NCI-H2227 (cell line): ENCODE data around the gene PTPN21.
"Not testable (repeated sequence)": the region's sequence is repeated elsewhere in the genome, so short reads cannot be mapped to it uniquely, and the experiment has no call there.

Experiments used
- DNase-seq: peaks from one replicate; lab custom pipeline; 2025; ENCODE audit not compliant: unreplicated experiment; lab: John Stamatoyannopoulos, UW

The PTPN21 gene

DNA sequence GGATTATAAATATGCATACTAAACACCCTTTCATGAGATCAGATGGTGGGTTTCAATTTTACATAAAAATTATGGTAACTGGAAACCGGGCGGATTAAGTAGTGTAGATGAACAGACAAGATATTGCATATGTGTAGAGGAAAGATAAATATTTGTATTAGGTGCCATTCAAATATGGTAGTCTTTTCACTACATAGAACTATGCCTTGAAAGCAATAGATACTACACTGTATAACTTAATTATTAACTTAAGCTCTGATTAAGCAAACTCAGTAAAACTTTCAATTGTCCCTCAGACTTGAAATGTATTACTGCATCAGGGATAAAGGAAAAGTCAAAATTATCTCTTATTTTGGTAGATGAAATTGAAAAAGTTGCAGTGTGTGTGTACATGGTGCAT lies 1.9 kb downstream of the PTPN21 start:
- DNase-seq, result no peak

- DNase-seq, result peak; percentile 26
Observed at GRCh38 chr14:88551980-88552431, 2.8 kb downstream of the PTPN21 start.

DNA sequence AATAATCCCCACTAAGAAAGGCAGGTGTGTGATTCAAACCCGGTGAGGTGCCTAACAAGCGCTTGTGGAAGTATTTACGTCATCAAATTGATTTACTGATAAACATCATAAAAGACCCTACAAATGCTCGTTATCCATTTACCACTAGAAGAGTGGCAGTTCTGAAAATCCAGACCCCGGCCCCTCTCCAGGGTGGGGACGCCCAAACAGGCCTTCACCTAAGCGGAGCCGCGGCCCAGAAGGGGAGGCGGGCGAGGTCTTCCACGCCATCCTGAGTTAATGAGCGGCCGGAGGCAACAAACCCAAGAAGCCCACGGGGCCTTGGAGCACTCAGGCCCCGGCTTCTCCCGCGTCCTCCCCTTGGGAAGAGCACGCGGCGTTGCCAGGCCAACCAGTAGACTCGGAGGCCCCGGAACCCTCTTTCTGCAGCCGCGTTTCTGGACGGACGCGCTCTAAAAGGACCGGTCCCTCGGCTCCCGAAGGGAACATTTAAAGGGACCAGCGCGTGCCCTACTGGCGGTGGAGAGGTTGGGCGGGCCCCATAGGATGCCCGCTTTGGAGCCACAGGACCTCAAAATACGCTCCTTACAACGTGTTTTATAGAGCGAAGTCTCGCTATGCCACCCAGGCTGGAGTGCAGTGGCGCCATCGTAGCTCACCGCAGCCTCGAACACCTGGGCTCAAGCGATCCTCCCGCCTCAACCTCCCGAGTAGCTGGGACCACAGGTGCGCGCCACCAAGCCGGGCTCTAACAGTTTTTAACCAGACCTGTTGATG lies 3.5 kb downstream of the PTPN21 start:
- peak; percentile 95 for DNase-seq

GRCh38 chr14:88550078-88550477 lies 4.7 kb downstream of the PTPN21 start:
- no peak for DNase-seq

- no peak for DNase-seq
Observed at GRCh38 chr14:88547386-88547780, 7.4 kb downstream of the PTPN21 start.

DNA sequence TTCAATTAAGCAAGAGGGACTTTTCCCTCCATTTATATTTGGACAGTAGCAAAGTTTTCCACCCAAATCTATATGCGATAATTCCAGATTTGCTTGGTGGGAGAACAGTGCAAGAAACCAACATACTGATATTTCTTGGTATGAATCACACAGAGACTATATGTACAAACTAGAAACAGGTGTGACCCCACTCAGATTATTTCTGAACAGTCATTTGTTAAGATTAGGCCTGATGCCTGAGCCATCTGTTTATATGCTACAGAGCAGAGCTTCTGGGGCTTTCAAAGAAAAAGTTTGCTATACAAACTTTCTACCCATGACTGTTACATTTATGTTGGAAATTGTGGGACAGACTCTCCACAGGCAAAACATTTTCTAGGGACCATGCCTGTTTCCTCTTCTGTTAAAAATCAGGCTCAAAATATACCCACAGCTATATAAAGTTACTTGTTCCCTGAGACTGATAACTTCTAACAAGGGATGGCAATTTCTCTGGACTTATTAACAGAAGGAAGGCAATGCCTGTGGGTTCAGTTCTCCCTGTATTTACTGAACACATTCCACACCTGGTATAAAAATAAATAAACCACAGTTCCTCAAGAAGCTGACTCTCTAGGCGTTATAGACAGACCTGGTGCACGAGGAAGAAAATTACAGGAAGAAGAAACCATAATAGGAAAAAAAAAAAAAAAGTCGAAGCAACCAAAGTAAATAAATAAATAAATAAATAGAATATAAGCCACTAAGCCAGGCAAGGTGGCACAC lies 8.0 kb downstream of the PTPN21 start:
- no peak for DNase-seq

DNA sequence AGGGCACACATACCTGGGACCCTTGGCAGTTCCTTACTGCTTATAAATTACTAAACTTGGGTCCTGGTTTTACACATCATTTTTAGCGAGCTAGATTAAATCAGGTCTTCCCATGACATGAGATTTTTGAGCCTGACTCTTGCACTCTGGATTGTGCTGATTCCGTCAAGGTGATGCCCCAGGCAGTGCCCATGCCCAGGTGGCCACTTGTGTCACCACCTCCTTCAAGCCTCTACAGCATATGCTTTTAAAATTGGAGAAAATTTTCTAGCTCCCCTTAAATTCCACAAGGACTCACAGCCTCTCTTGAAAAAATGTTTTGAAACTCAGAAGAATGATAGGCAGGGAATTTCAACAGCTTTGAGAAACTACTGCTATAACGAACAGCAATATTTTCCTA lies 9.6 kb downstream of the PTPN21 start:
- no peak for DNase-seq

DNA sequence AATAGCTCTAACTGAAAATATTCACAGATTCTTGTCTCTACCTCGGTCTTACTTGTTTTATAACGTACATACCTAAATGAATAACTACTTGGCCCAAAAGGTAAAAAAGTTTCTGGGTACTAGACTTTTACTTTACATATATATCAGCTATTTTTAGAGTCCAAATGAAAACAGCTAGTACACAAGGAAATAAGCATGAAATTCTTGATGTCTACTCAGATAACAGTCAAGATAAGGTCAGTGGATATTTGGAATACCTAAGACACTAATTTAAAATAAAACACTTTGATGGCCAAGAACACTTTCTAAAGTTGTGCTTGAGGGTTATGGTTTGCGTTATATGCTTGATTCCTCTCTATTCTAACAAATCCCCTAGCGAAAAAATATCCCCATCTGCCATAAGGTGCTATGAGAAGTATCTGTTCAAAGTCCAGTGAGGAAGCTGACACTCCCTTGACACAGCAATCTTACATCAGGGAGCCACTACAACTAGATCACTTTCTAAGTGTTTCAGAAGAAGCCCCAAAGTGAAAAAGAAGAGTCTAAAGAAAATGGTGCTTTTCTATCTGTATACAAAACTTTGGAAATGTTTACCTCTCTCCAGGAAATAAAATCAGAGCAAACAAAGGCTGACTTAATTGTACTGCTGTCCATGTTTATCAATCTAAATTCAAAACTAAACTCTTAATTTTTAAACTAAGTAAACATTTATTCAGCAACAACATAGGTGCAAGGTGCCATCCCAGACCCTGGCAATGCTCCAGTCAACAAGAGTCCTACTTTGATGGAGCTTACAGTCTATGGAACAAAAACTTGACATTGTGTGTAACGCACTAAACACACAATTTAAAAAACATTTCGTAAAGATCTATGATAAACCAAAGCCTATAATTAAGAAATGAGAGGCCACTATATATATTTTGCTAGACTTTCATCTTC lies 11.7 kb downstream of the PTPN21 start:
- DNase-seq, result no peak

- no peak for DNase-seq
Observed at GRCh38 chr14:88541324-88541723, 13.5 kb downstream of the PTPN21 start.

DNA sequence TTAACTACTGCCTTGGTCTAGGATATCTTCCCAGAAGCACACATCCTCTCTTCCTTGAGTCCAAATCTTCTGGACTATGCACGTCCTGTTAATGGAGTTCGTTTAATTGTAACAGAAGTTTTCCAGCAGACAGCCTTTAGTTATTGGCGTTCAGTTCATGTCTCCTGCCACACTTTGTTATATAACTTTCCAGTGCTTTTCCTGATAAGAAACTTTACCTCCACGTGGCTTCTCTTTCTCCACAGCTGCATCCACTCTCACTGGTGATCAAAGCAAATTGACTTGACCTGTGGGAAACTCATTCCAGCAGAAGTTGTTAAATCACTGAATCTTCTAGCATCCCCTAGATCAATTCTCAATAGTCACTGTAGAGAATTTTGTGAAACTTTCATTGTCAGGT lies 19.0 kb downstream of the PTPN21 start:
- no peak for DNase-seq

GRCh38 chr14:88535149-88535548 lies 19.7 kb downstream of the PTPN21 start:
- no peak for DNase-seq

GRCh38 chr14:88533064-88533602 lies 21.7 kb downstream of the PTPN21 start:
- DNase-seq, result no peak

- not testable (repeated sequence) for DNase-seq
Observed at GRCh38 chr14:88529889-88530288, 24.9 kb downstream of the PTPN21 start.

- DNase-seq, result no peak
Observed at GRCh38 chr14:88522393-88522792, 32.4 kb downstream of the PTPN21 start.

GRCh38 chr14:88521818-88522217 lies 33.0 kb downstream of the PTPN21 start:
- DNase-seq, result no peak

GRCh38 chr14:88519907-88520306 lies 34.9 kb downstream of the PTPN21 start:
- no peak for DNase-seq

DNA sequence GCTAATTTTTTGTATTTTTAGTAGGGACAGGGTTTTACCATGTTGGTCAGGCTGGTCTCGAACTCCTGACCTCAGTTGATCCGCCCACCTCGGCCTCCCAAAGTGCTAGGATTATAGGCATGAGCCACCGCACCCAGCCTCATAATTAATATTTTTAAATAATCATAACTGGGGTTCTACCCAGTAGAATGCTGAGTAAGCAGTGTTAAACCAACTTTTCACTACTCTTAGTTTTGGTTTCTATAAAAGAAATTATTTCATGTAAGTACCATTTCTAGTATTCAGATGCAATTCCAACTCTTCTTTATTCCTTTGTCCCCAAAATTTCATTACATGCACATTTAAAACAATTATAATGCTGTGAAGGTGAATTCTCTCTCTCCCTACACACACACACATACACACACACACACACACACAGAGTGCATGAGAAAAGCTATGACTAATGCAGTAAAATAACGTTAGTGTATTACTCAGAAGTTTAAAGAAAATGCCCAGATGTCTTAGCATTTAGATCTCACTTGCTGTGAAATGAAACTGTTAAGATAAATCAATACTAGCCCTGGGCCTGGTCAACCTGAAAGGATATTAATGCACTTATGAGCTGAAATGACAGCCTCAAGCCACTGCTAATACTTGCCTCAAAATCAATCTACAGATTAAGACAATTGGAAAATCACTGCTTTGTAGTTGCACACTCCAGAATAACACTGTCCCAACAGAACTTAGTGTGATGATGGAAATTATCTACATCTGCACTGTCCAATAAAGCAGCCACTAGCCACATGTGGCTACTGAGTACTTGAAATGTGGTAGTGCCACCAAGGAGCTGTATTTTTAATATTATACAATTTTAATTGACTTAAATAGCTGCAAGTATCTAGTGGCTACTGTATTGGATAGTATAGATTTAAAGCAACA lies 36.0 kb downstream of the PTPN21 start:
- DNase-seq, result no peak

GRCh38 chr14:88516861-88517357 lies 37.9 kb downstream of the PTPN21 start:
- no peak for DNase-seq

DNA sequence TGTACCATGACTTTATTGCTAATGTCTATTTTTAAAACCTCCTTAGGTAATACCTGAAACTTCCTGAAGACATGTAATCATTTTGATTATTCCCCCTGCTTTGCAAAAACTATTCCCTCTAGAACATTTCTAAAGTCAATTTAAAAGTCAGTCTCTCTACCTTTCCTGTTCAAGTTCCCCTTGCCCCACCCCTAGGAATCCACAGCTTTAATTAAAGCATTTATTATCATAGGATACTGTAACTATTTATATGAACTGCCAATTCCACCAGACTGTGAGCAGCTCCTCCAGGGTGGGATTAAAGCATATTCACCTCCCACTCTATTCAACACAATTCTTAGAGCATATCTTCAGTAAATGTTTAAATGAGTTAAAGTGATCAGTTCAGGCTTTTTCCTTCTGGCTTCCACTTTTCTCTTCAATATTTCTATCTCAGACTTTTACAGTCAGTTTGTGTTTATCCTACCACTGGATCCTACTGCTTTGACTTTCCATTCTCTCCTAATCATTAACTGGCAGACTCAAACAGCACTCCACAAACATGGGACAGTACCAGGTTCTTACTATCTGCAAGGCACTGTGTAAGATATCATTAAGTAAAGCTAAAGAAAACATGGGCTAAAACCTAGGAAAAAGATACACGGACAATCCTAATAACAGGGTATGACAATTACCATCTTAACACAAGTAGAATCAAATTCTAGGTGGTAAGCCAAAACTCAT lies 39.1 kb downstream of the PTPN21 start:
- no peak for DNase-seq
